ENCODE measurements around the gene WDTC1.
"Not testable (repeated sequence)": the region's sequence is repeated elsewhere in the genome, so short reads cannot be mapped to it uniquely, and the experiment has no call there.

WDTC1 gene

DNA sequence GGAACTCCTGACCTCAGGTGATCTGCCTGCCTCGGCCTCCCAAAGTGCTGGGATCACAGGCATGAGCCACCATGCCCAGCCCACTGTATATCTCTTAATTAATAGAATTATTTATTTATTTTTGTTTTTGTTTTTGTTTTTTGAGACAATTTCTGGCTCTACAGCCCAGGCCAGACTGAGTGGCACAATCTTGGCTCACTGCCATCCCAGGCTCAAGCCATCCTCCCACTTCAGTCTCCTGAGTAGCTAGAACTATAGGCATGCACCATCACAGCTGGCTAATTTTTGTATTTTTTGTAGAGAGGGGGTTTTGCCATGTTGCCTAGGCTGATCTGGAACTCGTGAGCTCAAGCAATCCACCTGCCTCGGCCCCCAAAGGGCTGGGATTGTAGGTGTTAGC, 15.7 kb upstream of the WDTC1 start:
- Histone ChIP-seq H2AFZ (ENCODE audit: low read length, unreplicated experiment) (no peak overlapping the region), H3K27me3 (ENCODE audit: insufficient read depth, low read length) (no peaks in the 10 kb centered on the region), H3K4me3 (ENCODE audit: low read depth, low read length) (no peak overlapping the region), H3K36me3 (ENCODE audit: insufficient read depth, low read length) (no peaks in the 10 kb centered on the region), H3K27ac (ENCODE audit: low read depth, low read length) (no peak overlapping the region), H3K4me1 (ENCODE audit: control insufficient read depth, insufficient read depth, low read length, unreplicated experiment) (no peaks in the 10 kb centered on the region), H3K79me2 (ENCODE audit: control insufficient read depth, insufficient read depth, low read length, unreplicated experiment) (no peaks in the 10 kb centered on the region)

- Histone ChIP-seq H2AFZ (ENCODE audit: low read length, unreplicated experiment) (no peak overlapping the region), H3K27ac (ENCODE audit: low read depth, low read length) (no peak overlapping the region)
These were observed 14.3 kb upstream of the WDTC1 start for GRCh38 chr1:27220096-27220495.

GRCh38 chr1:27220702-27221497, 13.5 kb upstream of the WDTC1 start:
- not testable (repeated sequence) for H3K4me3 ChIP-seq (ENCODE audit: low read depth, low read length); H3K4me1 ChIP-seq (ENCODE audit: control insufficient read depth, insufficient read depth, low read length, unreplicated experiment); H3K27me3 ChIP-seq (ENCODE audit: insufficient read depth, low read length); H3K36me3 ChIP-seq (ENCODE audit: insufficient read depth, low read length); H3K79me2 ChIP-seq (ENCODE audit: control insufficient read depth, insufficient read depth, low read length, unreplicated experiment); H2AFZ ChIP-seq (ENCODE audit: low read length, unreplicated experiment); H3K27ac ChIP-seq (ENCODE audit: low read depth, low read length)

More at GRCh38 chr1:27220096-27220495, 14.3 kb upstream of the WDTC1 start:
- Histone ChIP-seq H3K79me2 (ENCODE audit: control insufficient read depth, insufficient read depth, low read length, unreplicated experiment) (no peaks in the 10 kb centered on the region), H3K4me3 (ENCODE audit: low read depth, low read length) (no peak overlapping the region), H3K4me1 (ENCODE audit: control insufficient read depth, insufficient read depth, low read length, unreplicated experiment) (no peaks in the 10 kb centered on the region), H3K27me3 (ENCODE audit: insufficient read depth, low read length) (no peaks in the 10 kb centered on the region), H3K36me3 (ENCODE audit: insufficient read depth, low read length) (no peaks in the 10 kb centered on the region)

DNA sequence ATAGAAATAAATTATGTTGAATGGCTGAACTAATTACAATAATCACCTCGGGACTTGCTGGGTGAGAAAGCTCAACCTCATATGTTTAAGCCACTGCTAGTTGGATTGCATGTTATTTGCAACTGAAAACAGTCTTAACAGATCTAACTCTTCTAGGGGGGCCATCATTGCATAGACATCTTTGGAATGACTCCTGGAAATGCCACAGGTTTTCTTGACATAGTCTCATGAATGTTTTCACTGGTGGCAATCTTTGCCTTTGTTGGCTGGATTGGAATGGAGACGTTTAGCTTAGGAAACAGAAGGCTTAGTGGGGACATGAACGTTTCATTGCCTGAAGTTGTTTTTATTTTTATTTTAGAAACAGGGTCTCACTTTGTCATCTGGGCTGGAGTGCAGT, 8.8 kb upstream of the WDTC1 start:
- H3K27me3 ChIP-seq (ENCODE audit: insufficient read depth, low read length): no peaks in the 10 kb centered on the region
- H3K36me3 ChIP-seq (ENCODE audit: insufficient read depth, low read length): no peaks in the 10 kb centered on the region
- H3K79me2 ChIP-seq (ENCODE audit: control insufficient read depth, insufficient read depth, low read length, unreplicated experiment): no peaks in the 10 kb centered on the region
- no peaks in the 10 kb centered on the region for H3K4me1 ChIP-seq (ENCODE audit: control insufficient read depth, insufficient read depth, low read length, unreplicated experiment)
- H3K4me3 ChIP-seq (ENCODE audit: low read depth, low read length): no peak overlapping the region
- H3K27ac ChIP-seq (ENCODE audit: low read depth, low read length): no peak overlapping the region
- H2AFZ ChIP-seq (ENCODE audit: low read length, unreplicated experiment): no peak overlapping the region

DNA sequence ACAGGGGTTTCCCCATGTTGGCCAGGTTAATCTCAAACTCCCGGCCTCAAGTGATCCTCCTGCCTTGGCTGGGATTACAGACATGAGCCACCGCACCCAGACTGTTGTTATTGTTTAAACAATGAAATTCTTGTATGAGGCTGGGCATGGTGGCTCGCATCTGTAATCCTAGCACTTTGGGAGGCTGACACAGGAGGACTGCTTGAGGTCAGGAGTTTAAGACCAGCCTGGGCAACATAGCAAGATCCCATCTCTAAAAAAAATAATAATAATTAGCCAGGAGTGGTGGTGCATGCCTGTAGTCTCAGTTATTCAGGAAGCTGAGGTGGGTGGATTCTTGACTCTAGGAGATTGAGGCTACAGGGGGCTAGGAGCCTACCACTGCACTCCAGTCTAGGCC, 6.7 kb upstream of the WDTC1 start:
- Histone ChIP-seq H3K27me3 (ENCODE audit: insufficient read depth, low read length) (no peaks in the 10 kb centered on the region), H3K4me1 (ENCODE audit: control insufficient read depth, insufficient read depth, low read length, unreplicated experiment) (no peaks in the 10 kb centered on the region), H2AFZ (ENCODE audit: low read length, unreplicated experiment) (no peak overlapping the region), H3K27ac (ENCODE audit: low read depth, low read length) (no peak overlapping the region), H3K36me3 (ENCODE audit: insufficient read depth, low read length) (no peaks in the 10 kb centered on the region), H3K79me2 (ENCODE audit: control insufficient read depth, insufficient read depth, low read length, unreplicated experiment) (no peaks in the 10 kb centered on the region), H3K4me3 (ENCODE audit: low read depth, low read length) (no peak overlapping the region)

- Histone ChIP-seq H3K27me3 (ENCODE audit: insufficient read depth, low read length) (no peaks in the 10 kb centered on the region), H3K4me3 (ENCODE audit: low read depth, low read length) (peak overlapping the region; percentile 79), H3K36me3 (ENCODE audit: insufficient read depth, low read length) (no peaks in the 10 kb centered on the region), H3K27ac (ENCODE audit: low read depth, low read length) (no peak overlapping the region), H3K79me2 (ENCODE audit: control insufficient read depth, insufficient read depth, low read length, unreplicated experiment) (peaks cover 10% of the 10 kb centered on the region), H2AFZ (ENCODE audit: low read length, unreplicated experiment) (peak overlapping the region; percentile 54), H3K4me1 (ENCODE audit: control insufficient read depth, insufficient read depth, low read length, unreplicated experiment) (peaks cover 9% of the 10 kb centered on the region)
These were observed 774 bp upstream of the WDTC1 start for GRCh38 chr1:27233667-27234048.

DNA sequence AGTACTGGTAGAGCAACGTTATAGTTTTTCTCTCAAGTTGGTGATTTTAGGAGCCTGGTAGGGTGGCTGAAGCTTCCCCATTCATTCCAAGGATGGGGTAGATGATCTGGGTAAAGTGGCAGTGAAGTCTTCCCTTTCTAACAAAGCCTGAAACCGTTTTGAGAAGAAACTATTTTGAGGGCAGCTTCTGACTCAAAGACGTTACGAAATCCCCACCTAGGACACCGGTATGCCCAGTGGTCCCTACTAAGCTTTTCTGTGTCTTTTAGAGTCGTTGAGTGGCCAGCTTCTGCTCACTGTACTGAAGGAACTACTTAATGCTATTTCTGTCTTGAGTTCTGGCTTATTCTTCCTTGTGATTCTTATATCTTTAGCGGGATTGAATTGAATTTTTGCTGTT, 1.4 kb downstream of the WDTC1 start:
- no peak overlapping the region for H2AFZ ChIP-seq (ENCODE audit: low read length, unreplicated experiment)

GRCh38 chr1:27237112-27237511, 2.7 kb downstream of the WDTC1 start:
- Histone ChIP-seq H3K27ac (ENCODE audit: low read depth, low read length) (no peak overlapping the region), H3K4me3 (ENCODE audit: low read depth, low read length) (no peak overlapping the region), H3K36me3 (ENCODE audit: insufficient read depth, low read length) (no peaks in the 10 kb centered on the region), H3K27me3 (ENCODE audit: insufficient read depth, low read length) (no peaks in the 10 kb centered on the region), H3K4me1 (ENCODE audit: control insufficient read depth, insufficient read depth, low read length, unreplicated experiment) (peaks cover 9% of the 10 kb centered on the region), H3K79me2 (ENCODE audit: control insufficient read depth, insufficient read depth, low read length, unreplicated experiment) (peaks cover 12% of the 10 kb centered on the region), H2AFZ (ENCODE audit: low read length, unreplicated experiment) (no peak overlapping the region)

More for the DNA sequence above, 1.4 kb downstream of the WDTC1 start:
- peak overlapping the region; percentile 79 for H3K4me3 ChIP-seq (ENCODE audit: low read depth, low read length)
- no peaks in the 10 kb centered on the region for H3K36me3 ChIP-seq (ENCODE audit: insufficient read depth, low read length)
- H3K4me1 ChIP-seq (ENCODE audit: control insufficient read depth, insufficient read depth, low read length, unreplicated experiment): peaks cover 9% of the 10 kb centered on the region
- H3K79me2 ChIP-seq (ENCODE audit: control insufficient read depth, insufficient read depth, low read length, unreplicated experiment): peaks cover 10% of the 10 kb centered on the region
- H3K27me3 ChIP-seq (ENCODE audit: insufficient read depth, low read length): no peaks in the 10 kb centered on the region
- H3K27ac ChIP-seq (ENCODE audit: low read depth, low read length): no peak overlapping the region

DNA sequence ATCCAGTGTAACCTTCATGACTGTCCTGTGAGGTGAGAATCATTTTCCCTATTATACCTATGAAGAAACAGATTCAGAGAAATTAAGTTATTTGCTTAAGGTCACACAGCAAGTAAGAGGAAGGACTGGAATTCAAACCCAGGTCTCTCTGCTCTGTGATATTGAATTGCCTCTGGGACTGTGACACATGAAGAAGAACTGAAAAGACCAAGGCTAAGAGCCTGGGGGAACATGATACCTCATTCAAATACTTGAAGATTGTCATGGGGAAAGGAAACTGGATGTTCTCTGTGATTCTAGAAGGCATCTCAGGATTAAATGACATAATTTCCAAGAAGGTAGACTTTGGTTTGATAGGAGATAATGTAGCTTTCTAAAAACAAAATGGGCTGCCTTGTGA, 3.6 kb downstream of the WDTC1 start:
- no peaks in the 10 kb centered on the region for H3K36me3 ChIP-seq (ENCODE audit: insufficient read depth, low read length)
- no peak overlapping the region for H3K27ac ChIP-seq (ENCODE audit: low read depth, low read length)
- H3K4me1 ChIP-seq (ENCODE audit: control insufficient read depth, insufficient read depth, low read length, unreplicated experiment): peaks cover 9% of the 10 kb centered on the region
- peaks cover 12% of the 10 kb centered on the region for H3K79me2 ChIP-seq (ENCODE audit: control insufficient read depth, insufficient read depth, low read length, unreplicated experiment)
- H3K27me3 ChIP-seq (ENCODE audit: insufficient read depth, low read length): no peaks in the 10 kb centered on the region
- H3K4me3 ChIP-seq (ENCODE audit: low read depth, low read length): no peak overlapping the region
- H2AFZ ChIP-seq (ENCODE audit: low read length, unreplicated experiment): no peak overlapping the region

- H2AFZ ChIP-seq (ENCODE audit: low read length, unreplicated experiment): no peak overlapping the region
- no peaks in the 10 kb centered on the region for H3K27me3 ChIP-seq (ENCODE audit: insufficient read depth, low read length)
- no peak overlapping the region for H3K4me3 ChIP-seq (ENCODE audit: low read depth, low read length)
- H3K27ac ChIP-seq (ENCODE audit: low read depth, low read length): no peak overlapping the region
- no peaks in the 10 kb centered on the region for H3K36me3 ChIP-seq (ENCODE audit: insufficient read depth, low read length)
- H3K79me2 ChIP-seq (ENCODE audit: control insufficient read depth, insufficient read depth, low read length, unreplicated experiment): peaks cover 2% of the 10 kb centered on the region
- H3K4me1 ChIP-seq (ENCODE audit: control insufficient read depth, insufficient read depth, low read length, unreplicated experiment): no peaks in the 10 kb centered on the region
These were observed 7.2 kb downstream of the WDTC1 start for GRCh38 chr1:27241677-27242076.

DNA sequence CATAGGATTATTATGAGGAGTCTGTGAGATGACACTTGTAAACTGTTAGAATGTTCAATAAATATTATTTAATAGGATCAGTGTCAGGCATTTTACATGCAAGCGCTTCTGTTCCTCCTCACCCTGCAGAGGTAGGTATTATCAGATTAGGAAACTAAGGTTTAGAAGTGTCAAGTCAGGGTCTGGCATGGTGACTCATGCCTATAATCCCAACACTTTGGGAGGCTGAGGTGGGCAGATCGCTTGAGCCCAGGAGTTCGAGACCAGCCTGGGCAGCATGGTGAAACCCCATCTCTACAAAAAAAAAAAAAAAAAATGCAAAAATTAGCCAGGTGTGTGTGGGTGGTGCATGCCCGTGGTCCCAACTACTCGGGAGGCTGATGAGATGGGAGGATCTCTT, 9.2 kb downstream of the WDTC1 start:
- H3K79me2 ChIP-seq (ENCODE audit: control insufficient read depth, insufficient read depth, low read length, unreplicated experiment); H2AFZ ChIP-seq (ENCODE audit: low read length, unreplicated experiment); H3K27ac ChIP-seq (ENCODE audit: low read depth, low read length); H3K4me3 ChIP-seq (ENCODE audit: low read depth, low read length); H3K36me3 ChIP-seq (ENCODE audit: insufficient read depth, low read length); H3K4me1 ChIP-seq (ENCODE audit: control insufficient read depth, insufficient read depth, low read length, unreplicated experiment); H3K27me3 ChIP-seq (ENCODE audit: insufficient read depth, low read length): not testable (repeated sequence)

Measured in ACC112 (cell line).